GM21526 (cell line): ENCODE data around the gene MEGF9.
A peak's percentile ranks its signal among the peaks of the same experiment; 100 is the strongest.
"Not testable (repeated sequence)": the region's sequence is repeated elsewhere in the genome, so short reads cannot be mapped to it uniquely, and the experiment has no call there.

Source experiments
- ATAC-seq: cut with Tn5 transposase; IDR thresholded peaks from one replicate; pipeline ENCODE4 v1.9.1; 2021; ENCODE audit warnings: moderate library complexity; ENCODE audit not compliant: unreplicated experiment, low FRiP score

The MEGF9 gene

DNA sequence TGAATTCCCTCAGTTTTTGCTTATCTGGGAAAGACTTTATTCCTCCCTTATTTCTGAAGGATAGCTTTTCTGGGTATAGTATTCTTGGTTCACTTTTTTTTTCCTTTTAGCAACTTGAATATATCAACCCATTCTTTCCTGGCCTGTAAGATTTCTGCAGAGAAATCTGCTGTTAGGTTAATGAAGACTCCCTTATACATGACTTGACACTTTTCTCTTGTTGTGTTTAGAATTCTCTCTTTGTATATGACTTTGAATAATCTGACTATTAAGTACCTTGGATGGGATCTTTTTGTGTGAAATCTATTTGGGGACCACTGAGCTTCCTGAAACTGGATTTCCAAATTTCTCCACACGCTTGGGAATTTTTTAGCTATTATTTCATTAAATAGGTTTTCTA lies 79.3 kb downstream of the MEGF9 start:
- no peak for ATAC-seq

DNA sequence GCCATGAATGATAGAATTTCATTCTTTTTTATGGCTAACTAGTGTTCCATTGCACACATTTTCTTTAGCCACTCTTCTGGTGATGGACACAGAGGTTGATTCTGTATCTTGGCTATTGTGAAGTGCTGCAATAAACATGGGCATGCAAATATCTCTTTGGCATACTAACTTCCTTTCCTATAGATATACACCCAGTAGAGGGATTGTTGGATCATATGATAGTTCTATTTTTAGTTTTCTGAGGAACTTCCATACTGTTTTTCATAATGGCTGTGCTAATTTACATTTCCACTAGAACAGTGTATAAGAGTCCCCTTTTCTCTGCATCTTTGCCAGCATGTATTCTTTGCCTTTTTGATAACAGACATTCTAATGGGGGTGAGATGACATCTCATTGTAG lies 83.9 kb downstream of the MEGF9 start:
- no peak for ATAC-seq

DNA sequence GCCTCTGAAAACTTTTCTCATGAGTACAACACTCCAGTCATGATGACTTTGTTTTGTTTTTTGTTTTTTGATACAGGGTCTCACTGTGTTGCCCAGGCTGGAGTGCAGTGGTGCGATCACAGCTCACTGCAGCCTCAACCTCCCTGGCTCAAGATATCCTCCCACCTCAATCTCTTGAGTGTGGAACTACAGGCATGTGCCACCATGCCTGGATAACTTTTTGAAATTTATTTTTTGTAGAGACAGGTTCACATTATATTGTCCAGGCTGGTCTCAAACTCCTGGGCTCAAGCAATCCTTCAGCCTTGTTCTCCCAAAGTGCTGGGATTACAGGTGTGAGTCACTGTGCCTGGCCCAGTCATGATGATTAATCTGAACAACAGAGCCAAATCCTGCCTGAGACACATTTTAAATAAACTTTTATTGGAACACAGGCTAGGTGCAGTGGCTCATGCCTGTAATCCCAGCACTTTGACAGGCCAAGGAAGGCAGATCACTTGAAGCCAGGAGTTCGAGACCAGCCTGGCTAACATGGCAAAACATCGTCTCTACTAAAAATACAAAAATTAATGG lies 85.3 kb downstream of the MEGF9 start:
- ATAC-seq, result not testable (repeated sequence)

DNA sequence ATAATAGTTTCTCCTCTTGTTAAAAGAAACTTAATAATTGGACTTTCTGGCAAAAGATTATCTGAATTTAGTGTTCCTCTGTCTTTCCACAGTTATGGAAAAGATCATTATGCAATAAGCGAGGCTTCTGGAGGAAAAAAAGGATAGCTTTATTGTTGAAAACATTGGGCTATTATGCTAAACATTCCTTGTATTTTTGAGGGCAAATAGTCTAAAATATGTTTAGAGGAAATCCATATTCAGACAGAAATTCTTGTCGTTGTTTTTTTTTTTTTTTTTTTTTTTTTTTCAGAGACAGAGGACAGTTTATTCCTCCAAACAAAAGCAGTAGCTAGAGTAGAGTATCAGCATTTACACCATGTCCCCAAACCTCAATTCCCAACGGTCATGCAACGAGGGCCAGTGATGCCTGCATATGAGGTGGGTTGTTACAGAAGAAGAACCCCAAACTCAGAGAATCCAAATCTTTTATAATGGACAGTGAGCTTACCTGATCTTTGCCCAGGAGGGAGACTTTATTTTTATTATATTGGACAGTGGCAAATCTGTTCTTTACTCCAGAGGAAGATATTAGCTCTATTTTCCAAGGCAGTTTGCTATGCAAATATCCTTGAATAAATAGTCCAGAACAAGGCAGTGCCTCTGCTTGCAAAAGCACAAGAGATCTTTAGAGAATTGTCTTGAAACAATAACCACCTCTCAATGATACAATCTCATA lies 85.9 kb downstream of the MEGF9 start:
- no peak for ATAC-seq

DNA sequence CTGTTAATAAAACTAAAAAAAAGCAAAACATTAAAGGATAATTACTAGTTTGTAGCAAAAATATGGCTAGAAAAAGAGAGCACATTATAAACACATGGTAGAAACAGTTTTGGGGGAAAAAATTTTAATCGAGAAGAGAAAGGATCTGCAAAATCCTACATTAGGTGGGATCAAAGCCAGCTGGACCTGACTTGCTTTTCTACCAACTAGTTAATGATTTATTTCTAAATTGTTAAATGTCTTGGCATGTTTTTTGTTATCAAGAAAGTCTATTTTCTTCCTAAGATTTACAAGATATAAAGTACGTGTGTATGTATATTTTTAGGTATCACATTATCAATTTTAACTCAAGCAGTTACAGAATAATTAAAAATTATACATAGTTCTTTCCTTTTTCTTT lies 87.2 kb downstream of the MEGF9 start:
- no peak for ATAC-seq

DNA sequence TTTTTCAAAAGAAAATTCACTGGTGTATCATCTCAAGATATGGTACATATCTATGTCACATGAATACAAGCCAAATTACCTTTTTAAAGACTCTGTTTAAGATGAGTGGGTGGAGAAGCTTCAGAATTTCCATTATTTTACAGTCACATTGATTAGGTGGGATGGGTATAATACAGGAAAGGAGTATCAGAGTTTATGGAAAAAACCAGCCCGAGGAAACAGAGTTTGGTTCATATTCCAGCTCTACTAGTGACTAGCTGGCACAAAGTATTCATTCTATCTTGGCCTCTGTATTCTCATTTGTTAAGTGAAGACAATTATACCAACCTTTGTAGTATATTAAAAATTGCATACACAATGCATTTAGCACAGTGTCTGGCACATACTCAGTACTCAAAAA lies 87.8 kb downstream of the MEGF9 start:
- ATAC-seq, result no peak

DNA sequence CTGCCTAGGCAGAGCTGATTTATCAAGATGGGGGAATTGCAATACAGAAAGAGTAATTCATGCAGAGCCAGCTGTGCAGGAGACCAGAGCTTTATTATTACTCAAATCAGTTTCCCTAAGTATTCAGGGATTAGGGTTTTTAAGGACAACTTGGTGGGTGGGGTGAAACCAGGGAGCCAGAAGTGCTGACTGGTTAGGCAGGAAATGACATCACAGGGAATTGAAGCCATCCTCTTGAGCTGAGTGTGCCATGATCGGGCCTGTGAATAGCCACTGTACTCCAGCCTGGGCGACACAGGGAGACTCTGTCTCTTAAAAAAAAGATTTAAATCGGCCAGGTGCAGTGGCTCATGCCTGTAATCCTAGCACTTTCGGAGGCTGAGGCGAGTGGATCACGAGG lies 89.0 kb downstream of the MEGF9 start:
- ATAC-seq, result no peak

DNA sequence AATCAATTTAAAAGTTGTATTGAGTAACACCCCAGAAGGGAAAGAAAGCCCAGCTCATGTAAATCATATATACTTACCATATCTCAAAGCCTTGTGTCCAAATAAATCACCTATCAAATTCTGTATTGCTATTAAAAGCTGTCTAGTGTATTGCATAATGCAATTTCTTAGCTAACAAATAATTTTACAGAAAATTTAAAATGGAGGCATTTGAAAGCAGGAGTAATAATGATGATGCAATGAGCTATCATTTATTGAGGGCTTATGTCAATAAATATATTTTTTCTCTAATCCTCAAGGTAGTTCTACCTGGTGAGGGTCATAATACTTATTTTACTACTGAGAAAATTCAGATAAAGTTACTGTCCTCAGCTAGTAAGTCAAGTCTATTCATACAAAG lies 91.5 kb downstream of the MEGF9 start:
- no peak for ATAC-seq

DNA sequence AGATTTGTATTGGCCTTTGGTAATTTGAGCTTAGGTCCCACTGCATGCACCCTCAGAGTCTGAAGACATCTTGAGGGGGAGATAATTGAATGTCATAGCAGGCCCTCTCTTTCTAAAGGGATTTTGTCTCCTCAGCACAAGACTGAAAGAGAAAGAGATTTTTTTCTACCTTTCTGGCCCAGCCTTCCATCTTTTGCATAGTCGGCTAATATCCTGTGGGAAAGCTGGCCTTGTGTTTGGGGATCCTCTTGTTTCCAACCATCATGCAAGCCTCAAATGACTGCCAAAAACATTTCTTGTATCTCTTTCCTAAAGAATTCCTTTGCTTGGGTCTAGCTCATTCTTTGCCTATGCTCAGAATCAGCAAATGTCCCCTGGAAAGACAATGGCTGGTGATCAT lies 92.3 kb downstream of the MEGF9 start:
- ATAC-seq, result no peak

DNA sequence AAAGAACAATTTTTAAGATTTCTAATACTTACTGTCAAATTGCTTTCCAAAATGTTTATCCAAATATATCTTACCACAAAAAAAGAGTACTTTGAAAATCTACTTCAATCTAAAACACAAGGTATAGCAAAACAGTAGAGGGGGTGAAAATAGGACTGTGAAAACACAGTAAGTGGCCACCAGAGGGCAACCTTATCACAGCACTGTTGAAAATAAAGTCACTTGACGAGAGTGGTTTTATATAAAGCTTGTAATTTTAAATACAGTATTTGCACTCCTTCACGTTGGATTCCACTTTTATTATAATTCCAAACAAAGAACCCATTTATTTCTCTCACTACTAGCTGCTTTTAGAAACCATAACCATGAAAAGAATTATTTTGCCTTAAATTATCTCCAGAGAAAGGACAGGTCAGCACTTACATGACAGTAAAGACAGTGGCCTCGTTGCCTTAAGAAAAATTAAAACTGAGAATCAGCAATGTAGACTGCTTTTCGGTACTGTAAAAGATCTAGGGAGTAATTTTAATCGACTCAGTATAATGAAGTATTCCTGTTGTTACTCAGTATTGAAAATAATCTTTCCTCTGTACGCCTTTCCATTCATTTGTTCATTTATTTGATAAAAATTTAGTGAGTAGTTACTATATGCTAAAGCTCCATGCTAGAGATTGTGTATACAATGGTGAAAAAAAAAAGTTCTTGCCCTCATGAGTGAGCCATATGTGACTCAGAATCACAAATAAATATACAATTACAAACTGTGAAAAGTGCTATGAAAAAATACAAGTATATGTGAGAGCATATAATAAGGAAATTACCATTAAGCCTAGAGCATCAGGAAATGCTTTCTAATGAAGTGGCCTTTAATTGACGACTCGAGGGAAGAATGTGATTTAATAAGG lies 94.3 kb downstream of the MEGF9 start:
- peak; percentile 70 for ATAC-seq

DNA sequence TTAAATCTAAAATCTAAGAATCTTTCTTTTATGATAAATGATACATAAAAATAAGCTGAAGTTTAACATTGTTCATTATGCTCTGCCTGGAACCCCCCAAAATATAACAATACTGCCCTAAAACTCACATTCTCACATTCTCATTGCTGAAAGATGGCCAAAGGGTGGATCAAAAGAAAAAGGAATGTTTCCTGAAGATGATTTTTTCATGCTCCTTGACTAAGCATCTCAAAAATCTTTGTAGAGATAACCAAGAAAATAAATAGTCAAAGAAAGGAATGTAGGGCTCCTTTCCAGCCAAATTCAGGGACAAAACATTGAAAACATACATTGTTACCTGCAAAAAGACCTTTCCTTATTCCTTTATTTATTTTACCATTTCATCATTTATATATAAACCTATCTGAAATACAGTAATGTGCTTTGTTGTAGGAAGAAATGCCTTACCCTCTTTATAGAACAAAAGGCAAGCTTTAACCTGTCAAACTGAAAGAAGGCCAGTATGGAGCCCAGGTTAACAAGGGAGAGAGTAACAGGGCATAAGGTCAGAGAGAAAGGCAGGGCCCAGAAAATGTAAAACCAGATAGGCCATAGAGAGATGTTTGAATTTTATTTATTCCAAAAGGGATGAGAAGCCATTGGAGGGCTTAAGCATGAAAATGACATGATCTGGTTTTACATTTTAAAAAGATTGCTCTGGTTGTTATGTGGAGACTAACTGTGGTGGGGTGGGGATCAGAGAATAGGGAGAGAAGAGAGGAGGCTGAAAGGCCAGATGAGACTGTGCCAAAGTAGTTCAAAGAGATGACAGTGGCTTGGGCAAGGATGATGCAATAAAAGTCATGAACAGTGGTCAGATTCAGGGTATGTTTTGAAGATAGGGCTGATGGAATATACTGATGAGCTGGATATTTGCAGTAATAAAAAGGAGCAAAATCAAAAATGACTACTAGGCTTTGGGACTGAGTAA lies 97.0 kb downstream of the MEGF9 start:
- ATAC-seq, result no peak

DNA sequence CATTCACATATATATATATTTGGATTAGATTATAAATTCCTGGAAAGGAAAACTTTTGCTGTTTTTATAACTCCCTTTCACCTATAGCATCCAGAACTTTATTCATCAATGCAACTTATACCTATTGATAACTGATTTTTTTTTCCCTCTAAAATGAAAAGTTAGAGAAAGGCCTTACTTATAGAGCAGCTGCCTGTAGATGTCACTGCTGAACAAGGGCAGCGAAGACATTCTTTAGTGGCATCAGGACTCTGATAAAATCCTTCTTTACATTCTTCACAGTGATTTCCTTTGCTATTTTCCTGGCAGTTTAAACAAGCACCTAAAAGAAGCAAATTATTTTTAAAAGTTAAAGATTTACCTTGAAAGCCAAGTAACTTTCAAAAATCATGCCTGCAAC lies 102.1 kb downstream of the MEGF9 start:
- ATAC-seq, result no peak

DNA sequence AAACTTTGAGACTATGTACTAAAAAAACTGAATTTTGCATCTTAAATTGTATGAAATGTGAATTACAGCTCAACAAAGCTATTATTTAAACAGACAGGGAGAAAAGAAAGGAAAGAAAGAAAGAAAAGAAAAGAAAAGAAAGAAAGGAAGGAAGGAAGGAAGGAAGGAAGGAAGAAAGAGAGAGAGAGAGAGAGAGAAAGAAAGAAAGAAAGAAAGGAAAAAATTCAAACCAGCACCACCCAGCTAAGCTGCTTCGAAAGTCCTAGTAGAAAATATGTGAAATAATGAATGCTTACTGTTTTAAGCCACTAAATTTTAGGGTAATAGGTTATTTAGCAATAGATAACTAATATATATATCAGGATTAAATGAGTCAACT lies 102.6 kb downstream of the MEGF9 start:
- no peak for ATAC-seq

DNA sequence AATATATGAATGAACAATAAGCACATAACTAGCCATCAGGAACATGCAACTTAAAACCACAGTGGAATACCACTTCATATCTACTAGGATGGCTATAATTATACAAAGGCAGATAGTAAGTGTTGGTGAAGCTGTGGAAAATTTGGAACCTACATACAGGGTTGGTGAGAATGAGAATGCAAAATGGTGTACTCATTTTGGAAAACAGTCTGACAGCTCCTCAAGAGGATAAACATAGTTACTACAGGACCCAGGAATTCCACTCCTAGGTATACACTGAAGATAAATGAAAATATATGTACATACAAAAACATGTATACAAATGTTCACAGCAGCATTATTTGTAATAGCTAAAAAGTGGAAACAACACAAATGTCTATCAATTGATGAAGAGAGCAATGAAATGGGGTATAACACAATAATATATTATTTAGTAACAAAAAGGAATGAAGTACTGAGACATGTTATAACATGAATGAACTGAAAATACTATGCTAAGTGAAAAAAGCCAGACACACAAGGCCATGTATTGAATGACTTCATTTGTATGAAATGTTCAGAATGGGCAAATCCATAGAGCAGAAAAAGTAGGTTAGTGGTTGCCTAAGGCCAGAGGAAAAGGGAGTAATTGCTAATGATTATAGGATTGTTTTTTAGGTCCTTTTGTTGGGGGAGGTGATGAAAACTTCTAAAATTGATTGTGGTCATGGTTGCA lies 103.1 kb downstream of the MEGF9 start:
- ATAC-seq, result no peak

DNA sequence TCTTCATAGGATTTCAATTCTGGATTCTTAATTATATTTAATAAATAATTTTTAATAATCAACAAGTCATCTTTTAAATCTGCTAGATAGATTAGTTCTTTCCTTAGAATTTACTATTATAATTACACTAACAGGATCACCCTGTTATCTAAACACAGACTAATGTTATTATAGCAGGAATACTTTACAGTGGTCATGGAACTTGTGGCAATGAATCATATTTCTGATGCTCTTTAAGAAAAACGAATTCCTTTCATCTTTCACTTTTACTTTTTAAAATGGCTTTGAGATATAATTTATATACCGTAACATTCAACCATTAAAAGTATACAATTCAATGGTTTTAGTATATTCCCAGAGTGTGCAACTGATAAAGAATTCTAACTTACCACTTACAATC lies 104.6 kb downstream of the MEGF9 start:
- no peak for ATAC-seq

DNA sequence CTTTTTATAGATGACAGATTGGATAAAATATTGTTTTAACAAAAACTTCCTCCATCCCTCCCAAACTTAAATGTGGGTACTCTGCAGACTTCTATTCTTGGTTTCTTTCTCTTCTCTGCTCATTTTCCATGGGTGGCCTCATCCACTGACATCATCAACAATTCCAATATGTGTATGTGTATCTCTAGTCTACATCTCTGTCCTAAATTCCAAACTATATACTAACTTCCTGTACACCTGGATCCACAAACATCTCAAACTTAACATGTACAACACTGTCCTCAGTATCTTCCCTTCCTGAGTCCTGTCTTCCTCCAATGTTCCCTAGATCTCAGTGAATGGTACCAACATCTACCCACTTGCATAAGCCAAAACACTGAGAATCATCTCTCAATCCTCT lies 105.8 kb downstream of the MEGF9 start:
- no peak for ATAC-seq

DNA sequence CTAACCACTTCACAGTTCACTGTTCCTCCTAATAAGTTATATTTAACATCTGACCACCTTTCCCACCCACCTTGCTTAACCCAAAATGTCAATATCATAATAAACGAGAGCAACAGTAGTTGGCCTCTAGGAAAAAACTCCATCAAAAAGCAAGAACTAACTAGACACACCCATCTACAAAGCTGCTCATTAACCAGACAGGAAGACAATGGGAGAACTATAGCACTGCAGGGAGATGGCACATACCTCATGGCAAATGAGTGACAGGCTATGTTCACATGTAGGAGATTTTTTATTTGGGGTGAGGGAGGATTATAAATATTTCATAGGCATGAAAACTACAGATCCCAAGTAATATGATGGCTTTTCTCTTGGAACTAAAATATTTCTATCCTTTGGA lies 110.7 kb downstream of the MEGF9 start:
- no peak for ATAC-seq

DNA sequence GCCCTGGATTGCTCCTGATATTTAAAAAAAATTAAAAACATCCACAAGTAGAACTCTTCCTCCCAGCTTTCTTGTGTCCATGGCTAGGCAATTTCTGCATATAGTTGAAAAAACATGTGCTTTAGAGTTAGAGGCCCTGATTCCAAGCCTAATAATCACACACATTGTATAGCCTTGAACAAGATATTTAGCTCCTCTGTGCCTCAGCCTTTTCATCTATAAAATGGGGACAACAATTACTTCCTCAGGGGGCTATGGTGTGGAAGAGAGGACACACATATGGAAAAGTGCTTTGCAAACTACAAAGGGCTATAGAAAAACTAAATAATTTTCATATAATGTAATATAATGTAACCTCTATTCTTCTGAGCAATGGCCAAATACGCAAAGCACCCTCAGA lies 111.3 kb downstream of the MEGF9 start:
- ATAC-seq, result no peak

DNA sequence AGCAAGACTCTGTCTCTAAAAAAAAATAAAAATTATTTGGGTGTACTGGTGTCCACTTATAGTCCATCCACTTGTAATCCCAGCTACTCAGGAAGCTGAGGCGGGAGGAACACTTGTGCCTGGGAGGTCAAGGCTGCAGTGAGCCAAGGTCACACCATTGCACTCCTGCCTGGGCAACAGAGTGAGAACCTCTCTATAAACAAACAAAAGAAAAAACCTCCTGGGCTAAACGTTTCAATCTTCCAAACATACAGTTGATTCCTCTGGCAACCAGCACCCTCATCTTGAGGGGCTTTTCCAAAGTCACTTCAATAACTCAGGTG lies 120.4 kb downstream of the MEGF9 start:
- no peak for ATAC-seq
